ENCODE results near the gene CNOT3. TPM values are rescaled to one million over a fixed set of nuclear protein-coding genes. Genes with fewer than 3 reads are reported as not detected.
"Not testable (repeated sequence)": the region's sequence is repeated elsewhere in the genome, so short reads cannot be mapped to it uniquely, and the experiment has no call there.

The CNOT3 gene
- polyA plus RNA-seq, 4 donors = 24.4 to 37.4 (median 28.5) TPM

DNA sequence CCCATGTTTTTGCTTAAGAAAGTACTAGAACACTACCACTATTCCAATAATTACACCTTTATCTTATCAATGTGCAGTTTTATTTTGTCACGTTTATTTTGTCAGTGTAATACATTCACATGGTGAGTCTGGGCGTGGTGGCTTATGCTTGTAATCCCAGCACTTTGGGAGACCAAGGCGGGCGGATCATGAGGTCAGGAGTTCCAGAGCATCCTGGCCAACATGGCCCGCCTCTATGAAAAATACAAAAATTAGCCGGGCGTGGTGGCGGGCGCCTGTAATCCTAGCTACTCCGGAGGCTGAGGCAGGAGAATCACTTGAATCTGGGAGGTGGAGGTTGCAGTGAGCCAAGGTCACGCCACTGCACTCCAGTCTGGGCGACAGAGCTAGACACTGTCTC is 56.9 kb downstream of the CNOT3 start:
- WGBS, 3 donors = 86 to 92% (median 88%) methylated on average over 12 of the region's 12 CpGs
- not testable (repeated sequence) for DNase-seq; H3K27ac ChIP-seq (ENCODE audit: low read depth in 1 of 3, low read length in 2 of 3); FAIRE-seq; H3K27me3 ChIP-seq (ENCODE audit: control insufficient read depth in 3 of 3, insufficient read depth in 3 of 3, low read length in 3 of 3); H3K9me3 ChIP-seq (ENCODE audit: control insufficient read depth in 2 of 2, insufficient read depth in 1 of 2, low read depth in 1 of 2, low read length in 1 of 2); H3K4me3 ChIP-seq (ENCODE audit: low read depth in 1 of 3, low read length in 3 of 3)
- Histone ChIP-seq H3K36me3 (ENCODE audit: control insufficient read depth in 3 of 3, insufficient read depth in 2 of 3, low read depth in 1 of 3, low read length in 3 of 3) (peaks cover 2 to 44% (median 9%) of the 10 kb centered on the region in 3 donors), H3K4me1 (ENCODE audit: control insufficient read depth in 3 of 3, insufficient read depth in 2 of 3, low read depth in 1 of 3, low read length in 2 of 3) (peaks cover 0 to 16% (median 4%) of the 10 kb centered on the region in 3 donors)

DNA sequence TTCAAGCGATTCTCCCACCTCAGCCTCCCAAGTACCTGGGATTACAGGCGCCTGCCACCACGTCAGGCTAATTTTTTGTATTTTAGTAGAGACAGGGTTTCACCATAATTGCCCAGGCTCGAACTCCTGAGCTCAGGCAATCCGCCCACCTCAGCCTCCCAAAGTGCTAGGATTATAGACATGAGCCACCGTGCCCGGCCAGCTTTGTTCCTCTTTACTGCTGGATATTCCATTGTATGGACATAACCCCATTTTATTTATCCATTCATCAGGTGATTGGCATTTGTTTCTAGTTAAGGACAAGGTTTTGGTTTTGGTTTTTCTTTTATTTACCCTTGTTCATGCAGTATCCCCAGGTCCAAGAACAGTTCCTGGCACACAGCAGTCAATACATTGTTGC is 59.0 kb downstream of the CNOT3 start:
- no peaks in the 10 kb centered on the region for H3K27me3 ChIP-seq (ENCODE audit: control insufficient read depth in 3 of 3, insufficient read depth in 3 of 3, low read length in 3 of 3)
- peaks cover 2 to 49% (median 9%) of the 10 kb centered on the region in 3 donors for H3K36me3 ChIP-seq (ENCODE audit: control insufficient read depth in 3 of 3, insufficient read depth in 2 of 3, low read depth in 1 of 3, low read length in 3 of 3)
- WGBS, 3 donors = 91 to 94% (median 92%) methylated on average over 7 of the region's 7 CpGs
- H3K27ac ChIP-seq (ENCODE audit: low read depth in 1 of 3, low read length in 2 of 3) = no peak overlapping the region
- FAIRE-seq (no peak), DNase-seq (no peak)
- H3K4me3 ChIP-seq (ENCODE audit: low read depth in 1 of 3, low read length in 3 of 3) = no peak overlapping the region
- peaks cover 0 to 16% (median 4%) of the 10 kb centered on the region in 3 donors for H3K4me1 ChIP-seq (ENCODE audit: control insufficient read depth in 3 of 3, insufficient read depth in 2 of 3, low read depth in 1 of 3, low read length in 2 of 3)
- H3K9me3 ChIP-seq (ENCODE audit: control insufficient read depth in 2 of 2, insufficient read depth in 1 of 2, low read depth in 1 of 2, low read length in 1 of 2) = no peaks in the 10 kb centered on the region

DNA sequence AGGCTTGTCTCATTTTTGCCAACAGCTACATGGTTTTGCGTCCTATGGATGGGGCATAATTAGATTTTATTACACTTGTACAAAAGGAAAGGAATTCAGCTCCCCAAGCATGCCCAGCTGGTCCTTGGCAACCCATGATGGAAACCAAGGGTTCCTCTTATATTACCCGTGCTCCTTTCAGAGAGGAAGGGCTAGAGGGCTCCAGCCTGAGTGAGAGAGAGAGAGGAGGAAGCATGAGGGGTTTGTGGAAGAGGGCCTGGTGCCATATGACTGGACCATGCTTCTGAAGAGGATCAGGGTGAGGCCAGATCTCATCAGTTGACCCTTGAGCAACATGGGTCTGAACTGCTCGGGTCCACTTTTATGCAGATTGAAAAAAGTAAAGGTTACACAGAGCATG is 59.6 kb downstream of the CNOT3 start:
- no peak overlapping the region for H3K4me3 ChIP-seq (ENCODE audit: low read depth in 1 of 3, low read length in 3 of 3)
- FAIRE-seq (no peak), DNase-seq (no peak)
- no peaks in the 10 kb centered on the region for H3K9me3 ChIP-seq (ENCODE audit: control insufficient read depth in 2 of 2, insufficient read depth in 1 of 2, low read depth in 1 of 2, low read length in 1 of 2)
- peaks cover 8 to 49% (median 9%) of the 10 kb centered on the region in 3 donors for H3K36me3 ChIP-seq (ENCODE audit: control insufficient read depth in 3 of 3, insufficient read depth in 2 of 3, low read depth in 1 of 3, low read length in 3 of 3)
- H3K27ac ChIP-seq (ENCODE audit: low read depth in 1 of 3, low read length in 2 of 3) = no peak overlapping the region
- no peaks in the 10 kb centered on the region for H3K27me3 ChIP-seq (ENCODE audit: control insufficient read depth in 3 of 3, insufficient read depth in 3 of 3, low read length in 3 of 3)
- H3K4me1 ChIP-seq (ENCODE audit: control insufficient read depth in 3 of 3, insufficient read depth in 2 of 3, low read depth in 1 of 3, low read length in 2 of 3) = peaks cover 1 to 16% (median 3%) of the 10 kb centered on the region in 3 donors
- WGBS, 3 donors = 85 to 91% (median 86%) methylated on average over 3 of the region's 3 CpGs

DNA sequence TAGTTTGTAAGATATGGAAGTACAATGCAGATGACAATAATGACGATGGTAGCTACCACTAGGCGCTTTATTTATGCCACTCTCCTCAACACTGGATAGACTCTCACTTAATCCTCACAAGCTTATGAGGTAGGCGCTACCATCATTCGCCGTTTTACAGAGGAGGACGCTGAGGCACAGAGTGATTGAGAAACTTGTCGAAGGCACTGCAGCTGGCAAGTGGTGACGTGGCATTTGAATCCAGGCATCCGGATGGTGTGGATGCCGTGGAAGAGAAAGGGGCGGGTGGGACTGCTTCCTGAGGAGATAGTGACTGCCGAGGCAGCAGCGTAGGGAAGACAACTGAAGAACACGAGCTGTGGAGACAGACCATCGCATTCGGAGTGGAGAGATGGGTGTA is 61.8 kb downstream of the CNOT3 start:
- Histone ChIP-seq H3K36me3 (ENCODE audit: control insufficient read depth in 3 of 3, insufficient read depth in 2 of 3, low read depth in 1 of 3, low read length in 3 of 3) (peaks cover 7 to 48% (median 15%) of the 10 kb centered on the region in 3 donors), H3K4me1 (ENCODE audit: control insufficient read depth in 3 of 3, insufficient read depth in 2 of 3, low read depth in 1 of 3, low read length in 2 of 3) (peaks cover 3 to 27% (median 10%) of the 10 kb centered on the region in 3 donors), H3K27ac (ENCODE audit: low read depth in 1 of 3, low read length in 2 of 3) (no peak overlapping the region), H3K27me3 (ENCODE audit: control insufficient read depth in 3 of 3, insufficient read depth in 3 of 3, low read length in 3 of 3) (no peaks in the 10 kb centered on the region), H3K9me3 (ENCODE audit: control insufficient read depth in 2 of 2, insufficient read depth in 1 of 2, low read depth in 1 of 2, low read length in 1 of 2) (no peaks in the 10 kb centered on the region), H3K4me3 (ENCODE audit: low read depth in 1 of 3, low read length in 3 of 3) (no peak overlapping the region)
- 92 to 96% (median 93%) methylated on average over 16 of the region's 16 CpGs for WGBS, 3 donors
- FAIRE-seq (no peak), DNase-seq (no peak)

DNA sequence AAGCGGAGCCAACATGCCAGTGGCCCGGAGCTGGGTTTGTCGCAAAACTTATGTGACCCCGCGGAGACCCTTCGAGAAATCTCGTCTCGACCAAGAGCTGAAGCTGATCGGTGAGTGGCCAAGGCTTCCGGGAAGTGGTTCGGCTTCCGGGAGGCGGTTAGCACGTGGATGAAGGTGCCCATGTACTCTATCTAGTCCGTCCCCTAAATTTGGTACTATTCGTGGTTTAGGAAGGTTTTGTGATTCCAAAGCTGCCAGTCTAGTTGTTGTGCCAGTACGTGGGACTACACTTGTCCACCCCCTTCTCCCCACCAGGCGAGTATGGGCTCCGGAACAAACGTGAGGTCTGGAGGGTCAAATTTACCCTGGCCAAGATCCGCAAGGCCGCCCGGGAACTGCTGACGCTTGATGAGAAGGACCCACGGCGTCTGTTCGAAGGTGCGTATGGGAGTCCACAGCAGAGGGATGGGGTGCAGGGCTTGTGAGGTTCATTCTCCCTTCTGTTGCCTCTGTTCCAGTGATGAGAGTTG is 63.7 kb downstream of the CNOT3 start:
- H3K27ac ChIP-seq (ENCODE audit: low read depth in 1 of 3, low read length in 2 of 3) = peak overlapping the region; percentile 68 to 95 (median 95)
- H3K27me3 ChIP-seq (ENCODE audit: control insufficient read depth in 3 of 3, insufficient read depth in 3 of 3, low read length in 3 of 3) = no peaks in the 10 kb centered on the region
- H3K4me1 ChIP-seq (ENCODE audit: control insufficient read depth in 3 of 3, insufficient read depth in 2 of 3, low read depth in 1 of 3, low read length in 2 of 3) = peaks cover 3 to 31% (median 10%) of the 10 kb centered on the region in 3 donors
- H3K4me3 ChIP-seq (ENCODE audit: low read depth in 1 of 3, low read length in 3 of 3) = peak overlapping the region; percentile 53 to 68 (median 62)
- DNase-seq = no peak
- H3K9me3 ChIP-seq (ENCODE audit: control insufficient read depth in 2 of 2, insufficient read depth in 1 of 2, low read depth in 1 of 2, low read length in 1 of 2) = no peaks in the 10 kb centered on the region
- no peak for FAIRE-seq
- peaks cover 9 to 51% (median 17%) of the 10 kb centered on the region in 3 donors for H3K36me3 ChIP-seq (ENCODE audit: control insufficient read depth in 3 of 3, insufficient read depth in 2 of 3, low read depth in 1 of 3, low read length in 3 of 3)
- WGBS, 3 donors = 1 to 2% (median 2%) methylated on average over 27 to 28 of the region's 28 CpGs

DNA sequence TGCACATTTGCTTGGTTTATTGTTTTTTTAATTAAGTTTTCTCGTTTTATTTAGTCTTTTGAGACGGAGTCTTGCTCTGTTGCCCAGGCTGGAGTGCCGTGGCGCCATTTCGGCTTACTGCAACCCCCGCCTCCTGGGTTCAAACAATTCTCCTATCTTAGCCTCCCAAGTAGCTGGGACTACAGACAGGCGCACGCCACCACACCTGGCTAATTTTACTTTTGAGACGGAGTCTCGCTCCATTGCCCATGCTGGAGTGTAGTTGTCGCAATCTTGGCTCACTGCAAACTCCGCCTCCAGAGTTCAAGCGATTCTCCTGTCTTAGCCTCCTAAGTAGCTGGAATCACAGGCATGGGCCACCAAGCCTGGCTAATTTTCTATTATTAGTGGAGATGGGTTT is 64.4 kb downstream of the CNOT3 start:
- Histone ChIP-seq H3K36me3 (ENCODE audit: control insufficient read depth in 3 of 3, insufficient read depth in 2 of 3, low read depth in 1 of 3, low read length in 3 of 3) (peaks cover 14 to 58% (median 22%) of the 10 kb centered on the region in 3 donors), H3K4me1 (ENCODE audit: control insufficient read depth in 3 of 3, insufficient read depth in 2 of 3, low read depth in 1 of 3, low read length in 2 of 3) (peaks cover 3 to 35% (median 10%) of the 10 kb centered on the region in 3 donors), H3K27ac (ENCODE audit: low read depth in 1 of 3, low read length in 2 of 3) (peak overlapping the region in 2 of 3 donors; percentile 95), H3K27me3 (ENCODE audit: control insufficient read depth in 3 of 3, insufficient read depth in 3 of 3, low read length in 3 of 3) (no peaks in the 10 kb centered on the region), H3K9me3 (ENCODE audit: control insufficient read depth in 2 of 2, insufficient read depth in 1 of 2, low read depth in 1 of 2, low read length in 1 of 2) (no peaks in the 10 kb centered on the region), H3K4me3 (ENCODE audit: low read depth in 1 of 3, low read length in 3 of 3) (peak overlapping the region in 2 of 3 donors; percentile 62 to 68)
- FAIRE-seq = no peak
- DNase-seq = no peak
- 36 to 56% (median 43%) methylated on average over 13 of the region's 13 CpGs for WGBS, 3 donors

DNA sequence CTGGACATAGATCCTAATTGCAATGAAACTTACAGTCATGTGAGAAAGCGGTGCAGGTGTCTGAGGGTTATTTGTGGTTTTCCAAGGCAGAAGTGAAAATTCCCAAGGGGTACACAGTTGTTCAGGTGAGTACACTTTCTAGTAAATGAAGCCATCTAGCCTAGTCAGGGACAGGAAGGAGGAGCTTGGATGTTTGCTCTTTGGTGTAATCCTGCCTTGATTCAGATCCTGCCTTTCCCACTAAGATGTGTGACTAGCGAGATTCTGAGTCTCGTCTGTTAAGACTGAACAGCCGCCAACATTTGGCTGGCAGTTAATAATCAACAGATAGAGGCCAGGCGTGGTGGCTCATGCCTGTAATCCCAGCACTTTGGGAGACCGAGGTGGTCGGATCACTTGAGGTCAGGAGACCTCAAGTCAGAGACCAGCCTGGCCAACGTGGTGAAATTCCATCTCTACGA is 65.6 kb downstream of the CNOT3 start:
- DNase-seq = peak; percentile 44 to 49
- peaks cover 3 to 44% (median 10%) of the 10 kb centered on the region in 3 donors for H3K4me1 ChIP-seq (ENCODE audit: control insufficient read depth in 3 of 3, insufficient read depth in 2 of 3, low read depth in 1 of 3, low read length in 2 of 3)
- no peak for FAIRE-seq
- no peaks in the 10 kb centered on the region for H3K9me3 ChIP-seq (ENCODE audit: control insufficient read depth in 2 of 2, insufficient read depth in 1 of 2, low read depth in 1 of 2, low read length in 1 of 2)
- WGBS, 3 donors = 9 to 40% (median 24%) methylated on average over 9 of the region's 9 CpGs
- H3K36me3 ChIP-seq (ENCODE audit: control insufficient read depth in 3 of 3, insufficient read depth in 2 of 3, low read depth in 1 of 3, low read length in 3 of 3) = peaks cover 16 to 63% (median 25%) of the 10 kb centered on the region in 3 donors
- H3K27ac ChIP-seq (ENCODE audit: low read depth in 1 of 3, low read length in 2 of 3) = peak overlapping the region in 2 of 3 donors; percentile 2 to 36
- H3K27me3 ChIP-seq (ENCODE audit: control insufficient read depth in 3 of 3, insufficient read depth in 3 of 3, low read length in 3 of 3) = no peaks in the 10 kb centered on the region
- peak overlapping the region in 2 of 3 donors; percentile 13 to 15 for H3K4me3 ChIP-seq (ENCODE audit: low read depth in 1 of 3, low read length in 3 of 3)

DNA sequence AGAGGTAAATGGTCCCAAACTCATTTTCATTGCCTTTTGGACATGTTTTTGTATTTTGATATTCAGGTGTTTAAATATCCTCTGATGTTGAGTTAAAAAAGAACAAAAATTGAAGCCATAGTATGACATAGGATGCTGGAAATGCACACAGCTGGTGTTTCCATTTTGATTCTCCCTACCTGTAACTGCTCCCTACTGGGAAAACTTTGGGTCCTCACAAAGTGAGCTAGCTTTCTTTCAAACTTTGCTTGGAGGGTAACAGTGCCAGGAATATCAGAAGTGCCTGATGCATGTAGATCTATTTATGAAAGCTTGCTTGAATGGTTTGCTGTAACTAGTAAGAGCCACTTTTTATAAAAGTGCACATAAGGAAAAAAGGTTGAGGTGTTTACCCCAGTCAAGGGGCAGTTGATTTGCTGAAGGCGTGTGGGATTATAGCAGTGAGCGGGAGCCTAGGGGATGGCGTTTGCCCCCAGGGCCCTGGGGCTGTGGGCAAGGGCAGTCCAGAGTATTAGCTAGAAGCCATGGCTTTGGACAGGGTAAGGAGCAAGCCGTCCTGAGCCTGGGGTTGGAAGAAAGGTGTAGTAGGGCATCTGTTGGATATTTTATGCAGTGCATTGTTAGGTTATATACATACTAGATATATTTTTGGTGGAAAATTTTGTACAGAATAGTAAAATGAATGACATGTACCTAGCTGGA is 67.4 kb downstream of the CNOT3 start:
- H3K27ac ChIP-seq (ENCODE audit: low read depth in 1 of 3, low read length in 2 of 3) = no peak overlapping the region
- peaks cover 16 to 74% (median 25%) of the 10 kb centered on the region in 3 donors for H3K36me3 ChIP-seq (ENCODE audit: control insufficient read depth in 3 of 3, insufficient read depth in 2 of 3, low read depth in 1 of 3, low read length in 3 of 3)
- FAIRE-seq (no peak), DNase-seq (no peak)
- H3K9me3 ChIP-seq (ENCODE audit: control insufficient read depth in 2 of 2, insufficient read depth in 1 of 2, low read depth in 1 of 2, low read length in 1 of 2) = no peaks in the 10 kb centered on the region
- 72 to 79% (median 75%) methylated on average over 4 of the region's 4 CpGs for WGBS, 3 donors
- peaks cover 10 to 61% (median 15%) of the 10 kb centered on the region in 3 donors for H3K4me1 ChIP-seq (ENCODE audit: control insufficient read depth in 3 of 3, insufficient read depth in 2 of 3, low read depth in 1 of 3, low read length in 2 of 3)
- no peaks in the 10 kb centered on the region for H3K27me3 ChIP-seq (ENCODE audit: control insufficient read depth in 3 of 3, insufficient read depth in 3 of 3, low read length in 3 of 3)
- H3K4me3 ChIP-seq (ENCODE audit: low read depth in 1 of 3, low read length in 3 of 3) = no peak overlapping the region

Data from small intestine (tissue), 7 donors.